ENCODE results near the gene SPATS2L.
"Not testable (repeated sequence)": the region's sequence is repeated elsewhere in the genome, so short reads cannot be mapped to it uniquely, and the experiment has no call there.

Gene SPATS2L

GRCh38 chr2:200321780-200322534 lies 15.5 kb downstream of the SPATS2L start:
- DNase-seq: no peak

GRCh38 chr2:200322607-200323006 lies 16.1 kb downstream of the SPATS2L start:
- no peak for DNase-seq

- no peak for DNase-seq
These were observed 17.9 kb downstream of the SPATS2L start for GRCh38 chr2:200324362-200324761.

GRCh38 chr2:200329384-200329783 lies 22.9 kb downstream of the SPATS2L start:
- no peak for DNase-seq

GRCh38 chr2:200329798-200330197 lies 23.3 kb downstream of the SPATS2L start:
- DNase-seq: no peak

- DNase-seq: no peak
These were observed 24.0 kb downstream of the SPATS2L start for GRCh38 chr2:200330351-200331060.

- no peak for DNase-seq
These were observed 24.5 kb downstream of the SPATS2L start for GRCh38 chr2:200331061-200331400.

- DNase-seq: no peak
These were observed 29.2 kb downstream of the SPATS2L start for GRCh38 chr2:200335657-200336056.

- DNase-seq: no peak
These were observed 30.6 kb downstream of the SPATS2L start for GRCh38 chr2:200336980-200337615.

- DNase-seq: no peak
These were observed 31.1 kb downstream of the SPATS2L start for GRCh38 chr2:200337621-200338020.

- no peak for DNase-seq
These were observed 32.2 kb downstream of the SPATS2L start for GRCh38 chr2:200338692-200339091.

GRCh38 chr2:200340508-200341224 lies 34.2 kb downstream of the SPATS2L start:
- no peak for DNase-seq

GRCh38 chr2:200341376-200341775 lies 34.9 kb downstream of the SPATS2L start:
- no peak for DNase-seq

GRCh38 chr2:200342235-200342634 lies 35.7 kb downstream of the SPATS2L start:
- DNase-seq: no peak

- no peak for DNase-seq
These were observed 36.2 kb downstream of the SPATS2L start for GRCh38 chr2:200342654-200343053.

- not testable (repeated sequence) for DNase-seq
These were observed 37.7 kb downstream of the SPATS2L start for GRCh38 chr2:200344202-200344601.

GRCh38 chr2:200345975-200346374 lies 39.5 kb downstream of the SPATS2L start:
- no peak for DNase-seq

- DNase-seq: no peak
These were observed 40.8 kb downstream of the SPATS2L start for GRCh38 chr2:200347301-200347700.

GRCh38 chr2:200348897-200349563 lies 42.5 kb downstream of the SPATS2L start:
- no peak for DNase-seq

GRCh38 chr2:200349868-200350267 lies 43.4 kb downstream of the SPATS2L start:
- no peak for DNase-seq

- no peak for DNase-seq
These were observed 44.4 kb downstream of the SPATS2L start for GRCh38 chr2:200350850-200351285.

- DNase-seq: no peak
These were observed 45.3 kb downstream of the SPATS2L start for GRCh38 chr2:200351815-200352214.

GRCh38 chr2:200352636-200353035 lies 46.1 kb downstream of the SPATS2L start:
- DNase-seq: no peak

Measured in hematopoietic multipotent progenitor cell treated with erythropoietin and hydrocortisone succinate and interleukin-3 and kit ligand, for 8 days (in vitro differentiated cells).